IMR-90 (cell line): Measurements from ENCODE around the gene OOSP3. TPM values are rescaled to one million over a fixed set of nuclear protein-coding genes. Genes with fewer than 3 reads are reported as not detected.

Experiments
- ATAC-seq: fragments of 200-7000 bp; cut with Tn5 transposase; 2 replicates; pipeline ENCODE4 v1.9.1; 2020; ENCODE audit warnings: low read depth, mild to moderate bottlenecking, moderate library complexity
- Bru-seq: library from RNA; stranded (reverse); fragments of 400-500 nt; gene quantifications from one replicate; lab custom pipeline; 2021; lab: Mats Ljungman, UMichigan
- BruChase-seq, 2 experiments: library from RNA; stranded (reverse); fragments of 400-500 nt; gene quantifications; one replicate each; lab custom pipeline; 2021; lab: Mats Ljungman, UMichigan
- BruUV-seq: library from RNA; stranded (reverse); fragments of 400-500 nt; replicated peaks from 2 replicates; lab custom pipeline; 2021; lab: Mats Ljungman, UMichigan
- CTCF ChIA-PET: fragments of 300-600 bp; formaldehyde crosslinking; extraction: SDS; loops from one replicate; lab custom pipeline; 2021; ENCODE audit warnings: antibody characterized with exemption; lab: Yijun Ruan, JAX
- POLR2A ChIA-PET: fragments of 300-600 bp; sonication (Branson Sonifier 250); formaldehyde crosslinking; loops from one replicate; lab custom pipeline; 2022; ENCODE audit warnings: antibody characterized with exemption; ENCODE audit not compliant: unreplicated experiment; lab: Charles Lee
- DNase-seq: peaks from one replicate; pipeline ENCODE4 v3.0.0; 2013
- H2AFZ ChIP-seq: replicated peaks from 2 replicates; pipeline ENCODE3; 2013; ENCODE audit warnings: low read length, mild to moderate bottlenecking; ENCODE audit not compliant: poor library complexity
- H2AK5ac ChIP-seq: 2 replicates; pipeline ENCODE4 v1.6.1; 2013; ENCODE audit warnings: low read depth, low read length, inconsistent platforms
- H2AK9ac ChIP-seq: replicated peaks from 2 replicates; pipeline ENCODE3; 2013; ENCODE audit warnings: mild to moderate bottlenecking, low read depth, low read length, moderate library complexity; ENCODE audit not compliant: poor library complexity
- H2BK120ac ChIP-seq: 2 replicates; pipeline ENCODE4 v1.6.1; 2013; ENCODE audit warnings: low read depth, low read length, inconsistent platforms
- H2BK15ac ChIP-seq: 3 replicates; pipeline ENCODE4 v1.6.1; 2013; ENCODE audit warnings: low read depth, low read length, inconsistent platforms
- H2BK20ac ChIP-seq: 2 replicates; pipeline ENCODE4 v1.6.1; 2013; ENCODE audit warnings: low read depth, mild to moderate bottlenecking, inconsistent platforms, low read length, moderate library complexity
- H2BK5ac ChIP-seq: 2 replicates; pipeline ENCODE4 v1.6.1; 2013; ENCODE audit warnings: mild to moderate bottlenecking, low read depth, low read length, inconsistent platforms; ENCODE audit not compliant: poor library complexity, severe bottlenecking
- H3K14ac ChIP-seq: replicated peaks from 2 replicates; pipeline ENCODE4 v1.6.1; 2013; ENCODE audit warnings: low read depth, low read length, inconsistent platforms
- H3K18ac ChIP-seq: 2 replicates; pipeline ENCODE4 v1.6.1; 2013; ENCODE audit warnings: low read depth, low read length, control low read depth
- H3K23ac ChIP-seq: 2 replicates; pipeline ENCODE4 v1.6.1; 2013; ENCODE audit warnings: low read depth, low read length, inconsistent platforms
- H3K27ac ChIP-seq: 2 replicates; pipeline ENCODE4 v1.5.1; 2013; ENCODE audit warnings: mild to moderate bottlenecking, control low read depth, low read length; ENCODE audit not compliant: insufficient read depth
- H3K27me3 ChIP-seq: 2 replicates; pipeline ENCODE4 v1.6.1; 2013; ENCODE audit warnings: low read length; ENCODE audit not compliant: control insufficient read depth, insufficient read depth
- H3K36me3 ChIP-seq: 2 replicates; pipeline ENCODE4 v1.6.1; 2013; ENCODE audit warnings: low read length, mixed read lengths; ENCODE audit not compliant: control insufficient read depth, insufficient read depth
- H3K4ac ChIP-seq: 2 replicates; pipeline ENCODE4 v1.6.1; 2013; ENCODE audit warnings: low read depth, low read length, inconsistent platforms
- H3K4me1 ChIP-seq: 2 replicates; pipeline ENCODE4 v1.6.1; 2013; ENCODE audit warnings: low read length, mixed read lengths; ENCODE audit not compliant: control insufficient read depth, insufficient read depth
- H3K4me2 ChIP-seq: 2 replicates; pipeline ENCODE4 v1.6.1; 2013; ENCODE audit warnings: low read depth, mild to moderate bottlenecking, control low read depth, low read length, moderate library complexity
- H3K4me3 ChIP-seq: 2 replicates; pipeline ENCODE4 v1.5.1; 2013; ENCODE audit warnings: low read depth, mild to moderate bottlenecking, control low read depth, low read length, moderate library complexity; ENCODE audit not compliant: insufficient read depth
- H3K56ac ChIP-seq: 2 replicates; pipeline ENCODE4 v1.6.1; 2013; ENCODE audit warnings: low read length, inconsistent platforms; ENCODE audit not compliant: insufficient read depth; ENCODE audit errors: extremely low read depth
- H3K79me1 ChIP-seq, 2 experiments: 2 replicates each; pipeline ENCODE4 v1.6.1; 2013; ENCODE audit warnings: low read length in 2 of 2, inconsistent platforms in 1 of 2, low read depth in 1 of 2
- H3K9ac ChIP-seq: 2 replicates; pipeline ENCODE4 v1.6.1; 2013; ENCODE audit warnings: low read depth, low read length, control low read depth
- H3K9me1 ChIP-seq: 2 replicates; pipeline ENCODE4 v1.6.1; 2013; ENCODE audit warnings: low read length, inconsistent platforms; ENCODE audit not compliant: insufficient read depth
- H3K9me3 ChIP-seq: 2 replicates; pipeline ENCODE4 v1.6.1; 2013; ENCODE audit warnings: low read length; ENCODE audit not compliant: control insufficient read depth, insufficient read depth
- H4K20me1 ChIP-seq: 2 replicates; pipeline ENCODE4 v1.6.1; 2013; ENCODE audit warnings: low read length, inconsistent platforms; ENCODE audit not compliant: insufficient read depth
- H4K5ac ChIP-seq: 2 replicates; pipeline ENCODE4 v1.6.1; 2013; ENCODE audit warnings: mild to moderate bottlenecking, low read depth, low read length, control low read depth
- H4K8ac ChIP-seq, 2 experiments: 2 replicates each; pipeline ENCODE4 v1.6.1; 2013; ENCODE audit warnings: low read depth in 2 of 2, low read length in 2 of 2, control low read depth in 1 of 2, inconsistent platforms in 1 of 2
- H4K91ac ChIP-seq: 2 replicates; pipeline ENCODE4 v1.6.1; 2013; ENCODE audit warnings: low read depth, low read length, inconsistent platforms; ENCODE audit not compliant: insufficient read depth
- BHLHE40 ChIP-seq: fragments of 150-350 bp; IDR thresholded peaks from 2 replicates; pipeline ENCODE4 v1.6.1; 2016; ENCODE audit warnings: mild to moderate bottlenecking, low read depth, low read length
- CEBPB ChIP-seq: IDR thresholded peaks from 2 replicates; pipeline ENCODE4 v1.6.1; 2012; ENCODE audit warnings: low read depth, low read length, improper control_type of control experiment
- CHD1 ChIP-seq: IDR thresholded peaks from 2 replicates; pipeline ENCODE4 v1.6.1; 2012; ENCODE audit warnings: low read depth, low read length, improper control_type of control experiment
- CTCF ChIP-seq: conservative IDR thresholded peaks from 2 replicates; pipeline ENCODE4 v1.5.1; 2012; ENCODE audit warnings: mild to moderate bottlenecking, low read depth, low read length, improper control_type of control experiment
- ELK1 ChIP-seq: fragments of 150-350 bp; IDR thresholded peaks from 2 replicates; pipeline ENCODE4 v1.6.1; 2016; ENCODE audit warnings: low read depth, mild to moderate bottlenecking, low read length, moderate library complexity, borderline replicate concordance
- FOS ChIP-seq: fragments of 150-350 bp; IDR thresholded peaks from 2 replicates; pipeline ENCODE4 v1.6.1; 2016; ENCODE audit warnings: low read depth, low read length
- MAFK ChIP-seq: IDR thresholded peaks from 2 replicates; pipeline ENCODE4 v1.6.1; 2012; ENCODE audit warnings: low read depth, low read length, improper control_type of control experiment
- NFE2L2 ChIP-seq: fragments of 150-350 bp; IDR thresholded peaks from 2 replicates; pipeline ENCODE4 v1.6.1; 2016; ENCODE audit warnings: low read depth, mild to moderate bottlenecking, low read length
- POLR2A ChIP-seq: IDR thresholded peaks from 2 replicates; pipeline ENCODE4 v1.6.1; 2012; ENCODE audit warnings: mild to moderate bottlenecking, low read depth, low read length
- RAD21 ChIP-seq: IDR thresholded peaks from 2 replicates; pipeline ENCODE4 v1.6.1; 2012; ENCODE audit warnings: low read length, improper control_type of control experiment
- SMC3 ChIP-seq: fragments of 150-350 bp; IDR thresholded peaks from 2 replicates; pipeline ENCODE4 v1.6.1; 2016; ENCODE audit warnings: low read depth, mild to moderate bottlenecking, antibody characterized with exemption, low read length, moderate library complexity
- USF2 ChIP-seq: fragments of 150-350 bp; IDR thresholded peaks from 2 replicates; pipeline ENCODE4 v1.6.1; 2017; ENCODE audit warnings: mild to moderate bottlenecking, antibody characterized with exemption, low read length, low read depth
- WGBS, 2 experiments: methylation state at CpG; one replicate each; pipeline versions ENCODE4 v1.1.5 to v1.1.7; 2013; ENCODE audit warnings: missing lambda C conversion rate in 2 of 2; ENCODE audit not compliant: insufficient read length in 1 of 2; ENCODE audit errors: extremely low coverage in 2 of 2; 5-methylcytosine and 5-hydroxymethylcytosine counted together
- dilution Hi-C: fragments of 300-500 bp; cut with HindIII; formaldehyde crosslinking; loops from one replicate; pipeline ENCODE4 v1.14.3; 2018; ENCODE audit warnings: low sequenced_read_pairs; ENCODE audit not compliant: unreplicated experiment
- in situ Hi-C: fragments of 300-500 bp; cut with MboI; formaldehyde crosslinking; loops from 3 replicates; pipeline ENCODE4 v1.14.3; 2019; ENCODE audit warnings: low sequenced_read_pairs, inconsistent platforms, mixed read lengths
- intact Hi-C: fragments of 100-400 bp; cut with micrococcal nuclease; formaldehyde crosslinking; loops from 2 replicates; pipeline ENCODE4 v1.10.0; 2022
- long read RNA-seq: library from polyadenylated mRNA; unstranded; transcript quantifications from one replicate; pipeline ENCODE4 v2.0.0, GENCODE V29; 2021; ENCODE audit not compliant: unreplicated experiment
- polyA plus RNA-seq, 3 experiments: library from polyadenylated mRNA; depleted of rRNA; stranded (reverse); fragments of >200 nt; gene quantifications; 2 replicates each; pipeline ENCODE4 v1.2.3, GENCODE V29; 2012; ENCODE audit warnings: low replicate concordance in 1 of 3
- total RNA-seq: library from RNA; depleted of rRNA; stranded (reverse); fragments of >200 nt; gene quantifications from 2 replicates; pipeline ENCODE4 v1.2.3, GENCODE V29; 2012; rRNA removed

OOSP3 gene
- total RNA-seq (not detected in 2 replicates), polyA plus RNA-seq (2012; rRNA removed) (not detected in 2 replicates), Bru-seq, nascent RNA (percentile 5 among the genes with signal in this experiment), BruChase-seq, experiment 1, labeled RNA remaining after a 6-hour chase (percentile 10 among the genes with signal in this experiment), BruChase-seq, experiment 2, labeled RNA remaining after a 2-hour chase (percentile 19 among the genes with signal in this experiment)
- not detected in 2 replicates for polyA plus RNA-seq (2012; cell fraction: cytosol; rRNA removed)
- not detected in 2 replicates for polyA plus RNA-seq (2012; cell fraction: nucleus; rRNA removed; ENCODE audit: low replicate concordance)
- long read RNA-seq, result 0 reads

GRCh38 chr11:59878575-59878974, at the start of gene OOSP3:
Gene OOSP3, plus strand, starts transcription at chr11:59878782. Its CDS starts 27 bp downstream, at chr11:59878809.
- no TSS peak for BruUV-seq
- H2AFZ ChIP-seq, result no peak within 1 kb of the TSS
- dilution Hi-C loops (no loop called here), in situ Hi-C loops (no loop called here), intact Hi-C loops (no loop called here)
- H3K9me3 ChIP-seq, result no peaks in the 10 kb centered on the region
- no peak within 1 kb of the TSS for H2BK5ac ChIP-seq
- H3K4me1 ChIP-seq, result no peaks in the 10 kb centered on the region
- no peak within 1 kb of the TSS for H4K8ac ChIP-seq
- H3K4me3 ChIP-seq, result no peak within 1 kb of the TSS
- no peak within 1 kb of the TSS for H4K91ac ChIP-seq
- H3K79me1 ChIP-seq, result no peaks in the 10 kb centered on the region
- H2AK9ac ChIP-seq, result no peak within 1 kb of the TSS
- ChIA-PET CTCF (no interaction called here), POLR2A (no interaction called here)
- ATAC-seq, result no peak
- H3K18ac ChIP-seq, result no peak within 1 kb of the TSS
- no peak within 1 kb of the TSS for H2AK5ac ChIP-seq
- no peak for DNase-seq
- no peaks in the 10 kb centered on the region for H4K20me1 ChIP-seq
- no peak within 1 kb of the TSS for H3K23ac ChIP-seq
- H4K5ac ChIP-seq, result no peak within 1 kb of the TSS
- H2BK15ac ChIP-seq, result no peak within 1 kb of the TSS
- H3K27ac ChIP-seq, result no peak within 1 kb of the TSS
- H3K9me1 ChIP-seq, result no peaks in the 10 kb centered on the region
- no peak within 1 kb of the TSS for H2BK20ac ChIP-seq
- no peak within 1 kb of the TSS for H3K4me2 ChIP-seq
- no peak within 1 kb of the TSS for H2BK120ac ChIP-seq
- no peaks in the 10 kb centered on the region for H3K36me3 ChIP-seq
- no peak within 1 kb of the TSS for H3K4ac ChIP-seq
- H3K56ac ChIP-seq, result no peak within 1 kb of the TSS
- TF ChIP-seq CTCF, result no peak
- no peak for TF ChIP-seq ELK1
- TF ChIP-seq NFE2L2, result no peak
- no peak for TF ChIP-seq RAD21
- TF ChIP-seq BHLHE40, result no peak
- TF ChIP-seq SMC3, result no peak
- no peak for TF ChIP-seq FOS
- TF ChIP-seq CEBPB, result no peak
- no peak for TF ChIP-seq CHD1
- no peak for TF ChIP-seq USF2
- no peak for TF ChIP-seq MAFK
- no peak for TF ChIP-seq POLR2A
- H3K27me3 ChIP-seq, result no peaks in the 10 kb centered on the region
- no peak within 1 kb of the TSS for H3K9ac ChIP-seq
- no CpG with 5 or more reads among the region's 5 CpGs for WGBS, 2 experiments
- H3K14ac ChIP-seq, result no peak within 1 kb of the TSS
